Upper lobe of left lung (tissue), 6 donors: ENCODE measurements around the gene EHD4. TPM values are rescaled to one million over a fixed set of nuclear protein-coding genes. Genes with fewer than 3 reads are reported as not detected.

ENCODE experiments used
- ATAC-seq, 2 donors: fragments of 200-7000 bp; cut with Tn5 transposase; one replicate each; pipeline ENCODE4 v1.9.1; 2022; ENCODE audit warnings: mild to moderate bottlenecking in 2 of 2, moderate library complexity in 2 of 2; ENCODE audit not compliant: low FRiP score in 2 of 2
- DNase-seq, 2 donors: peaks; one replicate each; pipeline ENCODE4 v3.0.0-alpha.2; 2019 to 2020
- H3K27ac ChIP-seq, 4 donors: fragments of 200-600 bp; sonication (generic); one replicate each; pipeline ENCODE4 v1.5.1; 2016 to 2019
- H3K27me3 ChIP-seq, 4 donors: fragments of 200-600 bp; sonication (generic); one replicate each; pipeline ENCODE4 v1.5.1; 2017 to 2019
- H3K36me3 ChIP-seq, 4 donors: fragments of 200-600 bp; sonication (generic); one replicate each; pipeline ENCODE4 v1.5.1; 2016 to 2019
- H3K4me1 ChIP-seq, 4 donors: fragments of 200-600 bp; sonication (generic); one replicate each; pipeline ENCODE4 v1.5.1; 2018 to 2019
- H3K4me3 ChIP-seq, 4 donors: fragments of 200-600 bp; sonication (generic); one replicate each; pipeline ENCODE4 v1.5.1; 2017 to 2019; ENCODE audit warnings: mild to moderate bottlenecking in 2 of 4, moderate library complexity in 1 of 4
- H3K9me3 ChIP-seq, 4 donors: fragments of 200-600 bp; sonication (generic); one replicate each; pipeline ENCODE4 v1.5.1; 2018 to 2019
- CTCF ChIP-seq, 6 experiments: fragments of 450-650 bp in 4 of 6; fragments of 200-600 bp in 2 of 6; sonication (generic) in 2 of 6; IDR thresholded peaks; one replicate each; pipeline ENCODE4 v1.5.1; 2016 to 2019; ENCODE audit warnings: antibody characterized with exemption in 6 of 6
- EP300 ChIP-seq, 4 donors: sonication (generic); formaldehyde crosslinking; IDR thresholded peaks; one replicate each; pipeline ENCODE4 v1.5.1; 2017; ENCODE audit warnings: antibody characterized with exemption in 4 of 4, control low read depth in 2 of 4
- POLR2A ChIP-seq, 4 donors: fragments of 450-650 bp; IDR thresholded peaks; one replicate each; pipeline ENCODE4 v1.5.1; 2016 to 2017; ENCODE audit warnings: antibody characterized with exemption in 4 of 4, mild to moderate bottlenecking in 2 of 4
- POLR2AphosphoS5 ChIP-seq, 2 donors: sonication (generic); formaldehyde crosslinking; IDR thresholded peaks; one replicate each; pipeline ENCODE4 v1.5.1; 2017; ENCODE audit warnings: antibody characterized with exemption in 2 of 2
- WGBS, 2 donors: methylation state at CpG; one replicate each; pipeline ENCODE4 v1.1.5; 2017 to 2018; 5-methylcytosine and 5-hydroxymethylcytosine counted together
- total RNA-seq, 6 donors: library from RNA; depleted of rRNA in 4 of 6; stranded (reverse); fragments of >200 nt in 4 of 6; gene quantifications; one replicate each; pipeline versions ENCODE4 v1.1.0 to v1.2.1, GENCODE V29; 2016 to 2021
- donor health status: DM: no; HTN: no; CAD: no; lungs with moderate emphysema.
- donor health status: DM: no; HTN: yes; CAD: no; lungs with severe emphysema.

EHD4 gene
- total RNA-seq, 6 donors from 2014 or later = 23.0 to 46.4 (median 31.5) TPM

GRCh38 chr15:41887161-41887560, 85.2 kb downstream of the EHD4 start:
- no peaks in the 10 kb centered on the region for H3K9me3 ChIP-seq
- WGBS, 2 donors = 83 to 84% methylated on average over 10 of the region's 10 CpGs
- H3K27ac ChIP-seq = no peak overlapping the region
- no peak for ATAC-seq
- H3K4me1 ChIP-seq = peaks cover 5 to 17% (median 7%) of the 10 kb centered on the region in 4 donors
- H3K4me3 ChIP-seq = no peak overlapping the region
- peaks cover 0 to 2% (median 2%) of the 10 kb centered on the region in 4 donors for H3K27me3 ChIP-seq
- DNase-seq = peak in 1 of 2 donors; percentile 40
- no peaks in the 10 kb centered on the region for H3K36me3 ChIP-seq
- TF ChIP-seq CTCF (IDR thresholded peaks at IDR 0.05) (no peak), POLR2A (IDR thresholded peaks at IDR 0.05) (no peak), EP300 (IDR thresholded peaks at IDR 0.05) (no peak)

GRCh38 chr15:41886741-41887140, 85.6 kb downstream of the EHD4 start:
- no peak for ATAC-seq
- TF ChIP-seq EP300 (IDR thresholded peaks at IDR 0.05) = no peak
- TF ChIP-seq POLR2A (IDR thresholded peaks at IDR 0.05) = no peak
- TF ChIP-seq CTCF (IDR thresholded peaks at IDR 0.05) = no peak
- no peak for TF ChIP-seq POLR2AphosphoS5 (IDR thresholded peaks at IDR 0.05)
- no peak overlapping the region for H3K4me3 ChIP-seq
- no peak for DNase-seq
- H3K27me3 ChIP-seq = peaks cover 0 to 6% (median 6%) of the 10 kb centered on the region in 4 donors
- WGBS, 2 donors = 92 to 97% methylated on average over 7 of the region's 7 CpGs
- H3K9me3 ChIP-seq = no peaks in the 10 kb centered on the region
- no peak overlapping the region for H3K27ac ChIP-seq
- no peaks in the 10 kb centered on the region for H3K36me3 ChIP-seq
- H3K4me1 ChIP-seq = peaks cover 9 to 21% (median 11%) of the 10 kb centered on the region in 4 donors

- peaks cover 0 to 10% (median 6%) of the 10 kb centered on the region in 4 donors for H3K27me3 ChIP-seq
Measured at GRCh38 chr15:41885841-41886240, 86.5 kb downstream of the EHD4 start.

GRCh38 chr15:41885321-41885720, 87.0 kb downstream of the EHD4 start:
- ATAC-seq = no peak
- TF ChIP-seq POLR2AphosphoS5 (IDR thresholded peaks at IDR 0.05) = no peak
- no peak for TF ChIP-seq EP300 (IDR thresholded peaks at IDR 0.05)
- TF ChIP-seq POLR2A (IDR thresholded peaks at IDR 0.05) = no peak
- no peak for TF ChIP-seq CTCF (IDR thresholded peaks at IDR 0.05)
- Histone ChIP-seq H3K9me3 (no peaks in the 10 kb centered on the region), H3K27me3 (peaks cover 0 to 10% (median 6%) of the 10 kb centered on the region in 4 donors), H3K27ac (no peak overlapping the region), H3K4me1 (peaks cover 11 to 24% (median 13%) of the 10 kb centered on the region in 4 donors), H3K36me3 (no peaks in the 10 kb centered on the region), H3K4me3 (no peak overlapping the region)
- DNase-seq = no peak

More at GRCh38 chr15:41885841-41886240, 86.5 kb downstream of the EHD4 start:
- Histone ChIP-seq H3K4me1 (peaks cover 11 to 24% (median 13%) of the 10 kb centered on the region in 4 donors), H3K36me3 (no peaks in the 10 kb centered on the region), H3K9me3 (no peaks in the 10 kb centered on the region), H3K4me3 (no peak overlapping the region), H3K27ac (no peak overlapping the region)
- ATAC-seq = no peak
- TF ChIP-seq CTCF (IDR thresholded peaks at IDR 0.05) (no peak), POLR2A (IDR thresholded peaks at IDR 0.05) (no peak), POLR2AphosphoS5 (IDR thresholded peaks at IDR 0.05) (no peak), EP300 (IDR thresholded peaks at IDR 0.05) (no peak)
- DNase-seq = peak in 1 of 2 donors; percentile 71
- 95% methylated on average over 12 of the region's 14 CpGs; no CpG with 5 or more reads in 1 of the 2 donors for WGBS, 2 donors

GRCh38 chr15:41884458-41884857, 87.9 kb downstream of the EHD4 start:
- ATAC-seq (no peak), DNase-seq (no peak)
- Histone ChIP-seq H3K4me3 (no peak overlapping the region), H3K9me3 (no peaks in the 10 kb centered on the region), H3K27ac (no peak overlapping the region), H3K36me3 (no peaks in the 10 kb centered on the region), H3K27me3 (peaks cover 0 to 10% (median 6%) of the 10 kb centered on the region in 4 donors), H3K4me1 (peaks cover 11 to 24% (median 13%) of the 10 kb centered on the region in 4 donors)
- TF ChIP-seq POLR2A (IDR thresholded peaks at IDR 0.05) = no peak
- TF ChIP-seq CTCF (IDR thresholded peaks at IDR 0.05) = no peak
- TF ChIP-seq POLR2AphosphoS5 (IDR thresholded peaks at IDR 0.05) = no peak
- TF ChIP-seq EP300 (IDR thresholded peaks at IDR 0.05) = no peak
- WGBS, 2 donors = 90 to 97% methylated on average over 7 of the region's 7 CpGs
